Fibroblast of lung (primary cell): ENCODE data around the gene PCDHA5. TPM values are rescaled to one million over a fixed set of nuclear protein-coding genes. Genes with fewer than 3 reads are reported as not detected.
A peak's percentile ranks its signal among the peaks of the same experiment; 100 is the strongest.
"Not testable (repeated sequence)": the region's sequence is repeated elsewhere in the genome, so short reads cannot be mapped to it uniquely, and the experiment has no call there.

Experiments used
- DNase-seq, 2 donors: peaks; one replicate each; pipeline versions ENCODE4 v3.0.0 to v3.0.0-alpha.2; 2010; ENCODE audit warnings: low read depth in 2 of 2
- H2AFZ ChIP-seq: 2 replicates; pipeline ENCODE4 v1.5.1; 2012; ENCODE audit warnings: low read length, control low read depth, inconsistent platforms
- H3K27ac ChIP-seq: 2 replicates; pipeline ENCODE4 v1.5.1; 2011; ENCODE audit warnings: low read length, control low read depth; ENCODE audit not compliant: insufficient read depth
- H3K27me3 ChIP-seq: 2 replicates; pipeline ENCODE4 v1.5.1; 2011; ENCODE audit warnings: mild to moderate bottlenecking, low read length; ENCODE audit not compliant: control insufficient read depth, insufficient read depth
- H3K36me3 ChIP-seq: 2 replicates; pipeline ENCODE4 v1.5.1; 2011; ENCODE audit warnings: low read length; ENCODE audit not compliant: control insufficient read depth, insufficient read depth
- H3K4me1 ChIP-seq: 2 replicates; pipeline ENCODE4 v1.5.1; 2011; ENCODE audit warnings: low read length; ENCODE audit not compliant: control insufficient read depth, insufficient read depth; ENCODE audit errors: extremely low read depth
- H3K4me2 ChIP-seq: 2 replicates; pipeline ENCODE4 v1.5.1; 2011; ENCODE audit warnings: low read length, control low read depth; ENCODE audit not compliant: insufficient read depth; ENCODE audit errors: extremely low read depth
- H3K4me3 ChIP-seq, 4 experiments: fragments of 200-600 bp in 1 of 4; sonication (generic) in 1 of 4; replicated peaks in 1 of 4; 2 replicates each; pipeline ENCODE4 v1.5.1; 2011 to 2016; ENCODE audit warnings: low read length in 4 of 4, low read depth in 3 of 4, mild to moderate bottlenecking in 3 of 4, control low read depth in 2 of 4, inconsistent platforms in 1 of 4, mixed read lengths in 1 of 4; ENCODE audit not compliant: insufficient read depth in 1 of 4; ENCODE audit errors: control extremely low read depth in 1 of 4
- H3K79me2 ChIP-seq: 2 replicates; pipeline ENCODE4 v1.5.1; 2012; ENCODE audit warnings: mild to moderate bottlenecking, low read length, inconsistent platforms; ENCODE audit not compliant: control insufficient read depth, insufficient read depth
- H3K9ac ChIP-seq: 2 replicates; pipeline ENCODE4 v1.5.1; 2011; ENCODE audit warnings: mild to moderate bottlenecking, low read length, control low read depth; ENCODE audit not compliant: insufficient read depth
- H3K9me3 ChIP-seq: 2 replicates; pipeline ENCODE4 v1.5.1; 2012; ENCODE audit warnings: low read depth, low read length; ENCODE audit not compliant: control insufficient read depth, insufficient read depth
- H4K20me1 ChIP-seq: 2 replicates; pipeline ENCODE4 v1.5.1; 2011; ENCODE audit warnings: low read length; ENCODE audit not compliant: control insufficient read depth, insufficient read depth; ENCODE audit errors: extremely low read depth
- EZH2 ChIP-seq: IDR thresholded peaks from 2 replicates; pipeline ENCODE4 v1.5.1; 2012; ENCODE audit warnings: low read length, control low read depth, mild to moderate bottlenecking; ENCODE audit errors: missing control alignments
- polyA plus RNA-seq, 2 donors: library from polyadenylated mRNA; depleted of rRNA in 1 of 2; stranded (reverse) in 1 of 2; unstranded in 1 of 2; fragments of >200 nt; gene quantifications; 2 replicates each; pipeline ENCODE4 v1.2.1, GENCODE V29; 2011 to 2012; ENCODE audit warnings: missing spikeins in 1 of 2
- total RNA-seq: library from RNA; depleted of rRNA; stranded (reverse); fragments of >200 nt; gene quantifications from 2 replicates; pipeline ENCODE4 v1.2.1, GENCODE V29; 2014
- TF ChIP-seq, protein P1 (sequence below), 2 donors: IDR thresholded peaks in 1 of 2; conservative IDR thresholded peaks in 1 of 2; 1 replicate in 1 of 2; 2 replicates in 1 of 2; pipeline ENCODE4 v1.5.1; 2011 to 2012; ENCODE audit warnings: low read length in 2 of 2, control low read depth in 1 of 2, inconsistent platforms in 1 of 2, low read depth in 1 of 2, mild to moderate bottlenecking in 1 of 2

The PCDHA5 gene
- total and polyA plus RNA-seq, 2 donors (not counting 1 experiment from before 2014, with no cell fraction given) = 0.24 to 0.33 TPM

DNA sequence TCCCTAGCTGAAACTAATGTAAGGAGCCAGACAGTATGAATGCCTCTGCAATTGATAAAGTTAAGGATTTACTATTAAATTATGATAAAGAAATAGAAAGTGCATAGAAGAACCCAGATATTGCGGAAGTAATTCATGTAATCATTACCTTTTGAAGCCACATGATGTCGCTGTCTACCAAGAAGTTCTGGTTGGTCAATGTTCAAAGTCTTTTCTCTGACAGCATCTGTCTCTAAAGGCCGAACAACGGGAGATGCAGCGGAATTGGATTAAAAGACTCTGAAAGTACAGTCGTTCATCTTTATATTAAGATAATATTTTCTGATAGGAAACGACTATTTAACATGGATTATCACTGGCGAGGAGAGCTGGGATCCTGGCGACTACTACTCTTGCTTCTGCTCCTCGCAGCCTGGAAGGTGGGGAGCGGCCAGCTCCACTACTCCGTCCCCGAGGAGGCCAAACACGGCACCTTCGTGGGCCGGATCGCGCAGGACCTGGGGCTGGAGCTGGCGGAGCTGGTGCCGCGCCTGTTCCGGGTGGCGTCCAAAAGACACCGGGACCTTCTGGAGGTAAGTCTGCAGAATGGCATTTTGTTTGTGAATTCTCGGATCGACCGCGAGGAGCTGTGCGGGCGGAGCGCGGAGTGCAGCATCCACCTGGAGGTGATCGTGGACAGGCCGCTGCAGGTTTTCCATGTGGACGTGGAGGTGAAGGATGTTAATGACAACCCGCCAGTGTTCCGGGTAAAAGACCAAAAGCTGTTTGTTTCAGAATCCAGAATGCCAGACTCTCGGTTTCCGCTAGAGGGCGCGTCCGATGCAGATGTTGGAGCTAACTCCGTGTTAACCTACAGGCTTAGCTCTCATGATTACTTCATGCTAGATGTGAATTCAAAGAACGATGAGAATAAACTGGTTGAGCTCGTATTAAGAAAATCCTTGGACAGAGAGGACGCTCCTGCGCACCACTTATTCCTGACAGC, 19.9 kb downstream of the PCDHA5 start, which contains the start of gene PCDHA8:
PCDHA8 (plus strand) TSS at position 210 of the 985 bp plus-strand sequence; CDS start at position 345, 135 bp downstream.
- no peaks in the 10 kb centered on the region for H3K27me3 ChIP-seq
- no peaks in the 10 kb centered on the region for H3K79me2 ChIP-seq
- no peak within 1 kb of the TSS for H3K27ac ChIP-seq
- no peak within 1 kb of the TSS for H2AFZ ChIP-seq
- no peak for DNase-seq
- no peak within 1 kb of the TSS for H3K4me3 ChIP-seq
- no peak within 1 kb of the TSS for H3K9ac ChIP-seq
- H4K20me1 ChIP-seq = no peaks in the 10 kb centered on the region
- H3K9me3 ChIP-seq = no peaks in the 10 kb centered on the region
- TF ChIP-seq EZH2 = no peak
- TF ChIP-seq, protein P1, sequence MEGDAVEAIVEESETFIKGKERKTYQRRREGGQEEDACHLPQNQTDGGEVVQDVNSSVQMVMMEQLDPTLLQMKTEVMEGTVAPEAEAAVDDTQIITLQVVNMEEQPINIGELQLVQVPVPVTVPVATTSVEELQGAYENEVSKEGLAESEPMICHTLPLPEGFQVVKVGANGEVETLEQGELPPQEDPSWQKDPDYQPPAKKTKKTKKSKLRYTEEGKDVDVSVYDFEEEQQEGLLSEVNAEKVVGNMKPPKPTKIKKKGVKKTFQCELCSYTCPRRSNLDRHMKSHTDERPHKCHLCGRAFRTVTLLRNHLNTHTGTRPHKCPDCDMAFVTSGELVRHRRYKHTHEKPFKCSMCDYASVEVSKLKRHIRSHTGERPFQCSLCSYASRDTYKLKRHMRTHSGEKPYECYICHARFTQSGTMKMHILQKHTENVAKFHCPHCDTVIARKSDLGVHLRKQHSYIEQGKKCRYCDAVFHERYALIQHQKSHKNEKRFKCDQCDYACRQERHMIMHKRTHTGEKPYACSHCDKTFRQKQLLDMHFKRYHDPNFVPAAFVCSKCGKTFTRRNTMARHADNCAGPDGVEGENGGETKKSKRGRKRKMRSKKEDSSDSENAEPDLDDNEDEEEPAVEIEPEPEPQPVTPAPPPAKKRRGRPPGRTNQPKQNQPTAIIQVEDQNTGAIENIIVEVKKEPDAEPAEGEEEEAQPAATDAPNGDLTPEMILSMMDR (conservative IDR thresholded peaks at IDR 0.05 in 1 of 2, IDR thresholded peaks at IDR 0.05 in 1 of 2; ENCODE audit: low read depth in 1 of 2, low read length in 2 of 2) = peak in 1 of 2 donors; percentile 10
- H3K4me1 ChIP-seq = no peaks in the 10 kb centered on the region
- no peak within 1 kb of the TSS for H3K4me2 ChIP-seq
- no peaks in the 10 kb centered on the region for H3K36me3 ChIP-seq

DNA sequence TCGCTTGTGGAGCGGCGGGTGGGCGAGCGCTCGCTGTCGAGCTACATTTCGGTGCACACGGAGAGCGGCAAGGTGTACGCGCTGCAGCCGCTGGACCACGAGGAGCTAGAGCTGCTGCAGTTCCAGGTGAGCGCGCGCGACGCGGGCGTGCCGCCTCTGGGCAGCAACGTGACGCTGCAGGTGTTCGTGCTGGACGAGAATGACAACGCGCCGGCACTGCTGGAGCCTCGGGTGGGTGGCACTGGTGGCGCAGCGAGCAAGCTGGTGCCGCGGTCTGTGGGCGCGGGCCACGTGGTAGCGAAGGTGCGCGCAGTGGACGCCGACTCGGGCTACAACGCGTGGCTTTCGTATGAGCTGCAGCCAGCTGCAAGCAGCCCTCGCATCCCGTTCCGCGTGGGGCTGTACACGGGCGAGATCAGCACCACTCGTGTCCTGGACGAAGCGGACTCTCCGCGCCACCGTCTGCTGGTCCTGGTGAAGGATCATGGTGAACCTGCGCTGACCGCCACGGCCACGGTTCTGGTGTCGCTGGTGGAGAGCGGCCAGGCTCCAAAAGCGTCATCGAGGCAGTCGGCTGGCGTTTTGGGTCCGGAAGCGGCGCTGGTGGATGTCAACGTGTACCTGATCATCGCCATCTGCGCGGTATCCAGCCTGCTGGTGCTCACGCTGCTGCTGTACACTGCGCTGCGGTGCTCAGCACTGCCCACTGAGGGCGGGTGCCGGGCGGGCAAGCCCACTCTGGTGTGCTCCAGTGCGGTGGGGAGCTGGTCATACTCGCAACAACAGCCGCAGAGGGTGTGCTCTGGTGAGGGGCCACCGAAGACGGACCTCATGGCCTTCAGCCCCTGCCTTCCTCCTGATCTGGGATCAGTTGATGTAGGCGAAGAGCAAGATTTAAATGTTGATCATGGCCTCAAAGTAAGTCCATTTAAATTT, 21.7 kb downstream of the PCDHA5 start:
- H4K20me1 ChIP-seq = no peaks in the 10 kb centered on the region
- H3K9me3 ChIP-seq = no peaks in the 10 kb centered on the region
- no peaks in the 10 kb centered on the region for H3K4me1 ChIP-seq
- H3K4me2 ChIP-seq = no peak overlapping the region
- no peaks in the 10 kb centered on the region for H3K79me2 ChIP-seq
- DNase-seq = no peak
- TF ChIP-seq, protein P1 (conservative IDR thresholded peaks at IDR 0.05 in 1 of 2, IDR thresholded peaks at IDR 0.05 in 1 of 2; ENCODE audit: low read depth in 1 of 2, low read length in 2 of 2) = no peak
- TF ChIP-seq EZH2 = no peak
- no peak overlapping the region for H2AFZ ChIP-seq
- H3K27ac ChIP-seq = no peak overlapping the region
- no peak overlapping the region for H3K4me3 ChIP-seq
- no peaks in the 10 kb centered on the region for H3K27me3 ChIP-seq
- no peaks in the 10 kb centered on the region for H3K36me3 ChIP-seq
- H3K9ac ChIP-seq = no peak overlapping the region

- DNase-seq = peak in 1 of 2 donors; percentile 9
- not testable (repeated sequence) for H3K27ac ChIP-seq, H2AFZ ChIP-seq, H3K9me3 ChIP-seq, H3K36me3 ChIP-seq, H3K4me3 ChIP-seq, H4K20me1 ChIP-seq, H3K27me3 ChIP-seq, H3K4me1 ChIP-seq, H3K79me2 ChIP-seq, H3K9ac ChIP-seq, H3K4me2 ChIP-seq
Measured at GRCh38 chr5:140848139-140849102, 27.0 kb downstream of the PCDHA5 start, which contains the start of gene PCDHA9. Gene PCDHA9 (plus strand): TSS chr5:140848382. CDS start chr5:140848496, 114 bp downstream.

DNA sequence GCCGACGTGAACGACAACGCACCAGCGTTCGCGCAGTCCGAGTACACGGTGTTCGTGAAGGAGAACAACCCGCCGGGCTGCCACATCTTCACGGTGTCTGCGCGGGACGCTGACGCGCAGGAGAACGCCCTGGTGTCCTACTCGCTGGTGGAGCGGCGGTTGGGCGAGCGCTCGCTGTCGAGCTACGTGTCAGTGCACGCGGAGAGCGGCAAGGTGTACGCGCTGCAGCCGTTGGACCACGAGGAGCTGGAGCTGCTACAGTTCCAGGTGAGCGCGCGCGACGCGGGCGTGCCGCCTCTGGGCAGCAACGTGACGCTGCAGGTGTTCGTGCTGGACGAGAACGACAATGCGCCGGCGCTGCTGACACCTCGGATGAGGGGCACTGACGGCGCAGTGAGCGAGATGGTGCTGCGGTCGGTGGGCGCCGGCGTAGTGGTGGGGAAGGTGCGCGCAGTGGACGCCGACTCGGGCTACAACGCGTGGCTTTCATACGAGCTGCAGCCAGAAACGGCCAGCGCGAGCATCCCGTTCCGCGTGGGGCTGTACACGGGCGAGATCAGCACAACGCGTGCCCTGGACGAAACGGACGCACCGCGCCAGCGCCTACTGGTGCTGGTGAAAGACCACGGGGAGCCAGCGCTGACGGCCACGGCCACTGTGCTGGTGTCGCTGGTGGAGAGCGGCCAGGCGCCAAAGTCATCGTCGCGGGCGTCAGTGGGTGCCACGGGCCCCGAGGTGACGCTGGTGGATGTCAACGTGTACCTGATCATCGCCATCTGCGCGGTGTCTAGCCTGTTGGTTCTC, 28.6 kb downstream of the PCDHA5 start:
- DNase-seq, H3K4me1 ChIP-seq, H3K4me2 ChIP-seq, H3K79me2 ChIP-seq, H3K36me3 ChIP-seq, H3K27ac ChIP-seq, H3K27me3 ChIP-seq, H2AFZ ChIP-seq, H3K4me3 ChIP-seq, H3K9ac ChIP-seq, H3K9me3 ChIP-seq, H4K20me1 ChIP-seq: not testable (repeated sequence)
